ENCODE measurements around the gene GARNL3. TPM values are rescaled to one million over a fixed set of nuclear protein-coding genes. Genes with fewer than 3 reads are reported as not detected.

Gene GARNL3
- total RNA-seq, 2 experiments from 2014 or later: 16.1 to 17.2 TPM

DNA sequence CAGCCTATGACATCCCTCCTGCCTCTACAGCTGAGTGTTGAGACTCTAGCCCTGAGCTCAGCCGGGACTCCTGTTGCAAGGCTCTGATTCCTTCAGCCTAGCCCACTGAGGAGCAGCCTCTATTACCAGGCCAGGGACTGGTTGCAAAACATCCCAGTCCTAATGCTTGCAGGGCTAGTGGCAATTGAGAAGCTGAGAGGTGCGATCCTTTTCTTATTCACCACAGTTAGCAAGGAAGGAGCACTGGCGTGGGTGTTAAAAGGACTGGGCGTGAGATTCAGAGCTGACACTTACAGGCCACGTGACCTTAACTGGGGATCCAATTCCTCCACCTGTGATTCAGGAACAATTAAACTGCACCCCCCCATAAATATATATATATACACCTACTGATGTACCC is 58.8 kb downstream of the GARNL3 start:
- H3K27ac ChIP-seq (ENCODE audit: low read depth, low read length, poor library complexity, severe bottlenecking): no peak overlapping the region
- POLR2A ChIA-PET: no interaction called here
- BruUV-seq (replicated peaks): no TSS peak
- H3K9me2 ChIP-seq (ENCODE audit: insufficient read depth, low read length): no peaks in the 10 kb centered on the region
- CTCF ChIA-PET (ENCODE audit: unreplicated experiment): no interaction called here
- H3K79me2 ChIP-seq (ENCODE audit: insufficient read depth, low read depth, low read length): no peaks in the 10 kb centered on the region
- no peak overlapping the region for H2AFZ ChIP-seq (ENCODE audit: low read length)
- H4K20me1 ChIP-seq (ENCODE audit: insufficient read depth, low read length): no peaks in the 10 kb centered on the region
- no peak for TF ChIP-seq EZH2phosphoT487 (IDR thresholded peaks at IDR 0.05; ENCODE audit: borderline replicate concordance, low read depth, low read length)
- TF ChIP-seq, protein P1, sequence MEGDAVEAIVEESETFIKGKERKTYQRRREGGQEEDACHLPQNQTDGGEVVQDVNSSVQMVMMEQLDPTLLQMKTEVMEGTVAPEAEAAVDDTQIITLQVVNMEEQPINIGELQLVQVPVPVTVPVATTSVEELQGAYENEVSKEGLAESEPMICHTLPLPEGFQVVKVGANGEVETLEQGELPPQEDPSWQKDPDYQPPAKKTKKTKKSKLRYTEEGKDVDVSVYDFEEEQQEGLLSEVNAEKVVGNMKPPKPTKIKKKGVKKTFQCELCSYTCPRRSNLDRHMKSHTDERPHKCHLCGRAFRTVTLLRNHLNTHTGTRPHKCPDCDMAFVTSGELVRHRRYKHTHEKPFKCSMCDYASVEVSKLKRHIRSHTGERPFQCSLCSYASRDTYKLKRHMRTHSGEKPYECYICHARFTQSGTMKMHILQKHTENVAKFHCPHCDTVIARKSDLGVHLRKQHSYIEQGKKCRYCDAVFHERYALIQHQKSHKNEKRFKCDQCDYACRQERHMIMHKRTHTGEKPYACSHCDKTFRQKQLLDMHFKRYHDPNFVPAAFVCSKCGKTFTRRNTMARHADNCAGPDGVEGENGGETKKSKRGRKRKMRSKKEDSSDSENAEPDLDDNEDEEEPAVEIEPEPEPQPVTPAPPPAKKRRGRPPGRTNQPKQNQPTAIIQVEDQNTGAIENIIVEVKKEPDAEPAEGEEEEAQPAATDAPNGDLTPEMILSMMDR (conservative IDR thresholded peaks at IDR 0.05; ENCODE audit: low read length): no peak
- intact Hi-C loops (cut with micrococcal nuclease; ENCODE audit: unreplicated experiment): no loop called here
- H3K36me3 ChIP-seq (ENCODE audit: insufficient read depth, low read length): no peaks in the 10 kb centered on the region
- peaks cover 6% of the 10 kb centered on the region for H3K4me1 ChIP-seq (ENCODE audit: insufficient read depth, low read length, poor library complexity, severe bottlenecking)
- DNase-seq (ENCODE audit: low spot score): no peak
- H3K4me2 ChIP-seq (ENCODE audit: low read length): no peak overlapping the region
- H3K4me3 ChIP-seq (ENCODE audit: low read depth, low read length, poor library complexity, severe bottlenecking): no peak overlapping the region
- H3K9me3 ChIP-seq (ENCODE audit: low read length): no peaks in the 10 kb centered on the region

DNA sequence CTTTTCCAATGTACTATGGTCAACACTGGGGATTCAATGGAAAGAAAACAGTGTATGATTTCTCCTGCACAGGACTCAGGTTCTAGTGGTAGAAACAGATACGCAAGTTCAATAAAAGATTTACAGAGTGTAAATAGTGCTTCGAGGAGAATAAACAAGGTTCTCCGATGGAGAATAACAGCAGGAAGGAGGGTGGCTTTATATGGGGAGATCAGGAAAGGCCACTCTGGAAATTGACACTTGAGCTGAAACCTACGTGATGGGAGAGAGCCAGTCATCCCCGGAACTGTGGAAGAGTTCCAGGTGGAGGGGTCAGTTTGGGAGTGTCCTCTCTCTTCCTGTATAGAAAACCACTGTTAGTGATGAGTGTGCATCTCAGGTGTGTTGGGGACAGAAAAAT is 65.9 kb downstream of the GARNL3 start:
- Histone ChIP-seq H3K4me1 (ENCODE audit: insufficient read depth, low read length, poor library complexity, severe bottlenecking) (no peaks in the 10 kb centered on the region), H3K4me2 (ENCODE audit: low read length) (no peak overlapping the region), H3K4me3 (ENCODE audit: low read depth, low read length, poor library complexity, severe bottlenecking) (no peak overlapping the region), H3K36me3 (ENCODE audit: insufficient read depth, low read length) (no peaks in the 10 kb centered on the region), H3K9me2 (ENCODE audit: insufficient read depth, low read length) (no peaks in the 10 kb centered on the region), H3K9me3 (ENCODE audit: low read length) (no peaks in the 10 kb centered on the region), H3K27ac (ENCODE audit: low read depth, low read length, poor library complexity, severe bottlenecking) (no peak overlapping the region), H4K20me1 (ENCODE audit: insufficient read depth, low read length) (no peaks in the 10 kb centered on the region), H3K79me2 (ENCODE audit: insufficient read depth, low read depth, low read length) (no peaks in the 10 kb centered on the region), H2AFZ (ENCODE audit: low read length) (no peak overlapping the region)
- no peak for DNase-seq (ENCODE audit: low spot score)
- no peak for TF ChIP-seq EZH2phosphoT487 (IDR thresholded peaks at IDR 0.05; ENCODE audit: borderline replicate concordance, low read depth, low read length)
- TF ChIP-seq, protein P1 (conservative IDR thresholded peaks at IDR 0.05; ENCODE audit: low read length): no peak
- CTCF ChIA-PET (ENCODE audit: unreplicated experiment): no interaction called here
- intact Hi-C loops (cut with micrococcal nuclease; ENCODE audit: unreplicated experiment): no loop called here
- no TSS peak for BruUV-seq (replicated peaks)
- POLR2A ChIA-PET: no interaction called here

DNA sequence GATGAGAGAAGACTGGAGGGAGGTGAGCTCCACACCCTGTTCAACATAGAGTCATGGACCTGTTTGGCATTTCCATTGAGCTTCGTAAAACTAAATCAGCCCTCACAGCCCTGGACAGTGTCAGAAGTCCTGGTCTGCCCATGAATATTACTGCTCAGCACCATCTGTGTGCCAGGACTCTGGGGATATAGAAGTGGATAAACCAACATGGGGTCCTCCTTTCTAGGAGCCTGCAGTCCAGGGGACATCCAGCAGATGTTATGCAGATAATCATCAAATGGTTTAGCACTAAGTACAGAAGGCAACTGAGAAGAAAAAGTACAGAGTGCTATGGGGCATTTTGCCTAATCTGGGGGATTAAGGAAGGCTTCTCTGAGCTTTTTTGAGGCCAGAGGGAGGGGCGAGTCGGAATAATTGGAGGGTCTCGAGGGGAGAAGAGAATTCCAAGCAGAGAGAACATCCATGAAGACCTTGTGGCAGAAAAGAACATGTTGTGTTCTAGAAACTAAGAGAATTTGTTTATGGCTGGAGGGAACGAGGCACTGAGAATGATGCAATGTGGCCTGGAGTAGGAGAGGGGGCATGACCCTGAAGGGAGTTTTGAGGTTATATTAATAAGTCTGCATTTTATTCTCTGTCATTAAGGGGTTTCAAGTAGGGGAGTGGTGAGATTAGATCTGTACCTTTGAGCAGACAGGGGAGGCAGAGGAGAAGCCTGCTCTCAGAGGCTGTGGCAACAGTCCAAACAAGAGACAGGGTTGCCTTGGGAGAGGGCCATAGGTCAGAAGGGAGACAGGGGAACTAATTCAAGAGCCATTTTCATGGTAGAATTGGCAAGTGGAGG is 68.9 kb downstream of the GARNL3 start:
- intact Hi-C loops (cut with micrococcal nuclease; ENCODE audit: unreplicated experiment): no loop called here
- ChIA-PET CTCF (ENCODE audit: unreplicated experiment) (no interaction called here), POLR2A (no interaction called here)
- TF ChIP-seq, protein P1 (conservative IDR thresholded peaks at IDR 0.05; ENCODE audit: low read length): no peak
- no peak for TF ChIP-seq EZH2phosphoT487 (IDR thresholded peaks at IDR 0.05; ENCODE audit: borderline replicate concordance, low read depth, low read length)
- no TSS peak for BruUV-seq (replicated peaks)
- no peaks in the 10 kb centered on the region for H3K79me2 ChIP-seq (ENCODE audit: insufficient read depth, low read depth, low read length)
- H4K20me1 ChIP-seq (ENCODE audit: insufficient read depth, low read length): no peaks in the 10 kb centered on the region
- no peak overlapping the region for H3K4me3 ChIP-seq (ENCODE audit: low read depth, low read length, poor library complexity, severe bottlenecking)
- H2AFZ ChIP-seq (ENCODE audit: low read length): no peak overlapping the region
- no peak for DNase-seq (ENCODE audit: low spot score)
- no peak overlapping the region for H3K27ac ChIP-seq (ENCODE audit: low read depth, low read length, poor library complexity, severe bottlenecking)
- no peaks in the 10 kb centered on the region for H3K36me3 ChIP-seq (ENCODE audit: insufficient read depth, low read length)
- no peaks in the 10 kb centered on the region for H3K9me3 ChIP-seq (ENCODE audit: low read length)
- H3K4me1 ChIP-seq (ENCODE audit: insufficient read depth, low read length, poor library complexity, severe bottlenecking): no peaks in the 10 kb centered on the region
- H3K4me2 ChIP-seq (ENCODE audit: low read length): no peak overlapping the region
- no peaks in the 10 kb centered on the region for H3K9me2 ChIP-seq (ENCODE audit: insufficient read depth, low read length)

Measured in OCI-LY7 (cell line).